ENCODE data around the gene ZBTB25. TPM values are rescaled to one million over a fixed set of nuclear protein-coding genes. Genes with fewer than 3 reads are reported as not detected.

The ZBTB25 gene, protein sequence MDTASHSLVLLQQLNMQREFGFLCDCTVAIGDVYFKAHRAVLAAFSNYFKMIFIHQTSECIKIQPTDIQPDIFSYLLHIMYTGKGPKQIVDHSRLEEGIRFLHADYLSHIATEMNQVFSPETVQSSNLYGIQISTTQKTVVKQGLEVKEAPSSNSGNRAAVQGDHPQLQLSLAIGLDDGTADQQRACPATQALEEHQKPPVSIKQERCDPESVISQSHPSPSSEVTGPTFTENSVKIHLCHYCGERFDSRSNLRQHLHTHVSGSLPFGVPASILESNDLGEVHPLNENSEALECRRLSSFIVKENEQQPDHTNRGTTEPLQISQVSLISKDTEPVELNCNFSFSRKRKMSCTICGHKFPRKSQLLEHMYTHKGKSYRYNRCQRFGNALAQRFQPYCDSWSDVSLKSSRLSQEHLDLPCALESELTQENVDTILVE
- 10 to 100 TPM in 1 of 2 donors, 1 to 10 TPM in 1; 7.9 to 10.6 TPM for total RNA-seq

DNA sequence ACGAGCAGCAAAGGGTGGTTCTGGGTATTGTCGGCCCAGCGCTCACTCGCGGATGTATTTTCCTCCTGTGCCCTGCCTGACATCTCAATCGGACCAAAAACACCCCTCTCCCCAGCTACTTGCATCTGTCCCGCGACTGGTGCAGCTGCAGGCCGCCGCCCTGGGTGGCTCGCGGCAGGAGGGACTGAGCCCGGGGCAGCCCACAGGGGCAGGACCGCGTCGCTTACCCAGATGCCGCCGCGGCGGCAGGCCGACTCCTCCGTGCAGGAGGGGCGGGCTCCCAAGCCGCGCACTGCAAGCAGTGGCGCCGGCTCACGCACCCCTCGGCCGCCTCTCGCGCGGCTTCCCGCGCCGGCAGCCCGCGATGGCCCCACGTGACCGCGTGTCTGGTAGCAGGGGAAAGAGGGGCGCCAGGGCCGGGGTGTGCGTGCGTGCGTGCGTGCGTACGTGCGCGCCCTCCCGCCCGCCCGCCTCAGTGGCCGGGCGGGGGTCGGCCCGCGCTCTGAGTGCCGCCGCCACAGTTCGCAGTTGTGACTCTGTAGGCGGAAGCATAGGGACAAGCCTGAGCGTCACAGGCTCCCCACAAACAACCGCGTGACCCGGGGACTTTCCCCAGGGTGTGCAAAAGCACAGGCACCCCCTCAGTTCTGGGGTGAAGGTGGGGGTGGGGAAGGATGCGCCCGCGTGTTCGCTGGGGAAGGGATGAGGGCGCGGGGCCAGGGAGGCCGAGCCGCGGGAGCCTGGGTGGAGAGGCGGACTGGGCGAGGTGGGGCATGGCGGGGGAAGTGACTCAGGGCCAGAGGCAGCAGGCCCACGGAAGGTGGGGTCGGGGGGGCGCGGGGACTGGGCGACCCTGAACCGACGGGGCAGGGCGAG is at the start of gene ZBTB25:
TSS of gene ZBTB25 (minus strand) at position 405 of the 876 bp plus-strand sequence. CDS start 13,305 bp downstream, outside the sequence.
- peak; percentile 80 for ATAC-seq
- peak; percentile 86 to 92 (median 92) for DNase-seq
- H3K27ac ChIP-seq = peak within 1 kb of the TSS; percentile 99 to 100 (median 100)
- H3K4me3 ChIP-seq = peak within 1 kb of the TSS; percentile 36 to 59
- H3K4me1 ChIP-seq = peaks cover 57% of the 10 kb centered on the region
- 0 to 1% methylated on average over 6 to 82 of the region's 87 CpGs for WGBS, 2 donors
- no peaks in the 10 kb centered on the region for H3K36me3 ChIP-seq (replicated peaks in 1 of 2; ENCODE audit: insufficient read depth in 1 of 2, low read depth in 2 of 2)
- H3K27me3 ChIP-seq = no peaks in the 10 kb centered on the region
- no peaks in the 10 kb centered on the region for H3K9me3 ChIP-seq
- intact Hi-C loops (cut with DNase I) = no loop called here
- peak; percentile 90 to 94 (median 92) for TF ChIP-seq POLR2A (IDR thresholded peaks at IDR 0.05)
- TF ChIP-seq, protein P1, sequence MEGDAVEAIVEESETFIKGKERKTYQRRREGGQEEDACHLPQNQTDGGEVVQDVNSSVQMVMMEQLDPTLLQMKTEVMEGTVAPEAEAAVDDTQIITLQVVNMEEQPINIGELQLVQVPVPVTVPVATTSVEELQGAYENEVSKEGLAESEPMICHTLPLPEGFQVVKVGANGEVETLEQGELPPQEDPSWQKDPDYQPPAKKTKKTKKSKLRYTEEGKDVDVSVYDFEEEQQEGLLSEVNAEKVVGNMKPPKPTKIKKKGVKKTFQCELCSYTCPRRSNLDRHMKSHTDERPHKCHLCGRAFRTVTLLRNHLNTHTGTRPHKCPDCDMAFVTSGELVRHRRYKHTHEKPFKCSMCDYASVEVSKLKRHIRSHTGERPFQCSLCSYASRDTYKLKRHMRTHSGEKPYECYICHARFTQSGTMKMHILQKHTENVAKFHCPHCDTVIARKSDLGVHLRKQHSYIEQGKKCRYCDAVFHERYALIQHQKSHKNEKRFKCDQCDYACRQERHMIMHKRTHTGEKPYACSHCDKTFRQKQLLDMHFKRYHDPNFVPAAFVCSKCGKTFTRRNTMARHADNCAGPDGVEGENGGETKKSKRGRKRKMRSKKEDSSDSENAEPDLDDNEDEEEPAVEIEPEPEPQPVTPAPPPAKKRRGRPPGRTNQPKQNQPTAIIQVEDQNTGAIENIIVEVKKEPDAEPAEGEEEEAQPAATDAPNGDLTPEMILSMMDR (IDR thresholded peaks at IDR 0.05) = peak in 1 of 7 experiments; percentile 7

DNA sequence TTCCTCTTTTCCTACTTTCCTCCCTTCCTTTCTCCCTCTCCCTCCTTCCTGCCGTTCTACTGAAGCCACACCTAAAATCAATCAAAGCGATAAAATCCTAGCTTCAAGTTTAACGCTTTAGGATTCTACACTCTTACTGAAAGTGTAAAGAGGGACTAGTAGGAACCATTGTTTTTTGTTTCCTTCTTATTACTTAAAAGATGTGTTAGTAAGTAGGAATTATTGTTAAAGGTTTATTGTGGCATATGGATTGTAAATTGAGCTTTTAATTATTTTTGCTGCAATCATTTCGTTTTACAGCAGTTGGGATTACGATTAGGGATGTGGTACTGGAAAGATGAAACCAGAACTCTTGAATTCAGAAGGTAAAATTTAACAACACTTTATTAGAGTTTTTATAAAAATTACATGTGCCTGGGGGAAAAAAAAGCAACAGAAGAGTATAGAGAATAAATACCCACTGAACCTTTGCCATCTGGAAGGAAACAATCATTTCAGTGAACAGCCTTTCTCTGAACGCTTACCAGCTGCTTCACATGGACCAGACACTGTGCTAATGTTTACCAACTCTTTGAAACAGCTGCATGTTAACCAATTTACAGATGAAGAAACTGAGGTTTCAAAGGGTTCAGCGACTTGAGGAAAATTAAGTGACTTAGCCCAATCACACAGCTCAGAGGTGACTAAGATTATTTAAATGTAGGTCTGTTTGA is 47.1 kb upstream of the ZBTB25 start:
- H3K4me1 ChIP-seq = peaks cover 11% of the 10 kb centered on the region
- 23 to 26% methylated on average over 7 of the region's 7 CpGs for WGBS, 2 donors
- intact Hi-C loops (cut with DNase I) = loop anchor here (10.0 kb wide), 1 partner anchor 74 kb away; no protein-coding TSS in a partner anchor
- TF ChIP-seq, protein P1 (IDR thresholded peaks at IDR 0.05) = no peak
- no peak for TF ChIP-seq POLR2A (IDR thresholded peaks at IDR 0.05)
- H3K27ac ChIP-seq = peak overlapping the region in 3 of 4 donors; percentile 74 to 85 (median 78)
- DNase-seq = no peak
- ATAC-seq = peak; percentile 54
- no peaks in the 10 kb centered on the region for H3K9me3 ChIP-seq
- no peaks in the 10 kb centered on the region for H3K36me3 ChIP-seq (replicated peaks in 1 of 2; ENCODE audit: insufficient read depth in 1 of 2, low read depth in 2 of 2)
- H3K4me3 ChIP-seq = no peak overlapping the region
- no peaks in the 10 kb centered on the region for H3K27me3 ChIP-seq

DNA sequence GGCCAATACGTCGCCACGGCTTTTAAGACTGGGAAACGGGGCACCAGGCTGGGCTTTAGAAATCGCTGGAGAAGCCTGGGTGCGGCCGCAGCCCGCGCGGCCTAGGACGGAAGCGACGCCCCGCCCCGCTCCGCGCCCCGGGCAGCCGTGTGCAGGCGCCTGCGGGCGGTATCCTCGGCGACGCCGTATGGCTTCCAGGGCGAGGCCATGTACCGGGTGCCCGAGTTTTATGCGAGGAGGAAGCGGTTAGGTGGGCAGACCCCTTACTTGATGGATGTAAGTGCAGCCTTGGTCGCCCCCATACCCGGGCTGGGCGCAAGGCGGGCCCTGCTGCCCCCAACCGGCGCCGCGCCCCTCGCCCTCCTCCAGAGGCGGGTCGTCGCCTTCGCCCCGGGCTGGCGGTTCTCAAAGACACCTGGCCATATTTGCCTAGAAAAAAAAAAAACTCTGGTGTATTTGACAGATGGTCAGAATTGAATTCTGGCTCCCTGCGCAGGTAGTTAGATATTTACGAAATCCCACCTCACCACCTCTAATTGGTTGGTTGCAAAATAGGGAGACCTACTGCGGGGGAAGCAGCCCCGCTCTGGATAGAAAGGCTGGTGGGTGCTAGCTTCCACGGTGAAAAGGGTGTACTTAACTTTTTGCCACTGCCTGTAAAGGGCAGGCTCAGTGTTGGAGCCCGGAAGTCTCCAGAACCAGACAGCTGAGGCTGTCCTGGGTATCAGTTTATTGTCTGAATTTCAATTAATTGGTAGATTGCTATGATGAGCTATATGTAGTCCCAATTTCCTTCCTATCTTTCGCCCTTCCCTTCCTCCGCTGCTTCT is 46.4 kb upstream of the ZBTB25 start, which contains the start of gene PPP1R36:
TSS of gene PPP1R36 (plus strand) at position 171 of the 830 bp plus-strand sequence. CDS start at position 208, 37 bp downstream.
- intact Hi-C loops (cut with DNase I) = loop anchor here (10.0 kb wide), 1 partner anchor 75 kb away; no protein-coding TSS in a partner anchor
- WGBS, 2 donors = 3 to 9% methylated on average over 22 to 54 of the region's 54 CpGs
- TF ChIP-seq, protein P1 (IDR thresholded peaks at IDR 0.05) = peak in 1 of 7 experiments; percentile 12
- TF ChIP-seq POLR2A (IDR thresholded peaks at IDR 0.05) = peak; percentile 43 to 62 (median 45)
- H3K36me3 ChIP-seq (replicated peaks in 1 of 2; ENCODE audit: insufficient read depth in 1 of 2, low read depth in 2 of 2) = no peaks in the 10 kb centered on the region
- H3K27me3 ChIP-seq = no peaks in the 10 kb centered on the region
- peak within 1 kb of the TSS; percentile 12 to 85 (median 76) for H3K27ac ChIP-seq
- H3K4me1 ChIP-seq = peaks cover 11% of the 10 kb centered on the region
- H3K4me3 ChIP-seq = peak within 1 kb of the TSS in 1 of 2 donors; percentile 14
- ATAC-seq (peak; percentile 94), DNase-seq (peak; percentile 62 to 79 (median 66))
- H3K9me3 ChIP-seq = no peaks in the 10 kb centered on the region
